ENCODE measurements around the gene PRKCB. TPM values are rescaled to one million over a fixed set of nuclear protein-coding genes. Genes with fewer than 3 reads are reported as not detected.

The PRKCB gene
- total and polyA plus RNA-seq, 2 experiments from 2014 or later = 3.7 to 16.4 TPM

DNA sequence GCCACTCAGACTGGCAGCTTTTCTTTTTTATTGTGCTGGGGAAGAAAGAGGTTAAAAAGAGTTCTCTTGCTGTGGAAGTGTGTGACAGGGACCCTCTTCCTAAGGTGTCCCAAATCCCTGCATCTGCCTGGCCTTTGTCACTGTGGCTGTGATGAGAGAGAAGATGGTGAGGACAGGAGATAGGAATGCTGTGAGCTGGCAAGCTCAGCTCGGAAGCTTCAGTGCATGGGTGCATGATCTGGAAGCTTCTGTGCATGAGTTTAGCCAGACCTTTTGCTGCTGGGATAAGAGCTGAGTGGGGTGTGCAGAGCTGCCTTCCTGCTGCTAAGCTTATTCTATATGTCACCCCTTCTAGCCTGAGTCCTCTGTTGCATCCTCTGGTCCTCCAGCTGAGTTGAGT, 317.0 kb downstream of the PRKCB start:
- H3K27me3 Mint-ChIP-seq (ENCODE audit: insufficient read depth, low read depth, poor library complexity) = peaks cover 4% of the 10 kb centered on the region
- Histone ChIP-seq H3K4me1 (ENCODE audit: insufficient read depth) (peaks cover 6% of the 10 kb centered on the region), H3K9me2 (ENCODE audit: insufficient read depth) (peaks cover 16% of the 10 kb centered on the region; the same call in 1 of the 2 replicates), H3K4me3 (no peak overlapping the region), H3K27me3 (ENCODE audit: insufficient read depth) (no peaks in the 10 kb centered on the region), H3K79me2 (replicated peaks; ENCODE audit: insufficient read depth) (no peaks in the 10 kb centered on the region), H4K20me1 (replicated peaks; ENCODE audit: insufficient read depth) (no peaks in the 10 kb centered on the region), H3K4me2 (no peak overlapping the region), H3K27ac (ENCODE audit: low read depth) (no peak overlapping the region), H3F3A (replicated peaks; ENCODE audit: low read depth) (no peaks in the 10 kb centered on the region), H2AFZ (no peak overlapping the region), H3K36me3 (ENCODE audit: insufficient read depth) (no peaks in the 10 kb centered on the region)
- no peaks in the 10 kb centered on the region; the same call in 2 of the 3 replicates for H3K36me3 Mint-ChIP-seq (ENCODE audit: low read depth)
- H3K4me1 Mint-ChIP-seq = peaks cover 14% of the 10 kb centered on the region
- ATAC-seq (no peak), DNase-seq (ENCODE audit: low spot score) (no peak)
- no peak overlapping the region; the same call in 1 of the 2 replicates for H3K27ac Mint-ChIP-seq
- H3K4me3 Mint-ChIP-seq = no peak overlapping the region
- H3K9me3 Mint-ChIP-seq = no peaks in the 10 kb centered on the region
- no peak for TF ChIP-seq EZH2 (IDR thresholded peaks at IDR 0.05; ENCODE audit: low read depth, unreplicated experiment)
- TF ChIP-seq EZH2phosphoT487 (IDR thresholded peaks at IDR 0.05; ENCODE audit: unreplicated experiment) = no peak
- no peak for TF ChIP-seq NANOG (IDR thresholded peaks at IDR 0.05; ENCODE audit: borderline replicate concordance)
- TF ChIP-seq, protein P1, sequence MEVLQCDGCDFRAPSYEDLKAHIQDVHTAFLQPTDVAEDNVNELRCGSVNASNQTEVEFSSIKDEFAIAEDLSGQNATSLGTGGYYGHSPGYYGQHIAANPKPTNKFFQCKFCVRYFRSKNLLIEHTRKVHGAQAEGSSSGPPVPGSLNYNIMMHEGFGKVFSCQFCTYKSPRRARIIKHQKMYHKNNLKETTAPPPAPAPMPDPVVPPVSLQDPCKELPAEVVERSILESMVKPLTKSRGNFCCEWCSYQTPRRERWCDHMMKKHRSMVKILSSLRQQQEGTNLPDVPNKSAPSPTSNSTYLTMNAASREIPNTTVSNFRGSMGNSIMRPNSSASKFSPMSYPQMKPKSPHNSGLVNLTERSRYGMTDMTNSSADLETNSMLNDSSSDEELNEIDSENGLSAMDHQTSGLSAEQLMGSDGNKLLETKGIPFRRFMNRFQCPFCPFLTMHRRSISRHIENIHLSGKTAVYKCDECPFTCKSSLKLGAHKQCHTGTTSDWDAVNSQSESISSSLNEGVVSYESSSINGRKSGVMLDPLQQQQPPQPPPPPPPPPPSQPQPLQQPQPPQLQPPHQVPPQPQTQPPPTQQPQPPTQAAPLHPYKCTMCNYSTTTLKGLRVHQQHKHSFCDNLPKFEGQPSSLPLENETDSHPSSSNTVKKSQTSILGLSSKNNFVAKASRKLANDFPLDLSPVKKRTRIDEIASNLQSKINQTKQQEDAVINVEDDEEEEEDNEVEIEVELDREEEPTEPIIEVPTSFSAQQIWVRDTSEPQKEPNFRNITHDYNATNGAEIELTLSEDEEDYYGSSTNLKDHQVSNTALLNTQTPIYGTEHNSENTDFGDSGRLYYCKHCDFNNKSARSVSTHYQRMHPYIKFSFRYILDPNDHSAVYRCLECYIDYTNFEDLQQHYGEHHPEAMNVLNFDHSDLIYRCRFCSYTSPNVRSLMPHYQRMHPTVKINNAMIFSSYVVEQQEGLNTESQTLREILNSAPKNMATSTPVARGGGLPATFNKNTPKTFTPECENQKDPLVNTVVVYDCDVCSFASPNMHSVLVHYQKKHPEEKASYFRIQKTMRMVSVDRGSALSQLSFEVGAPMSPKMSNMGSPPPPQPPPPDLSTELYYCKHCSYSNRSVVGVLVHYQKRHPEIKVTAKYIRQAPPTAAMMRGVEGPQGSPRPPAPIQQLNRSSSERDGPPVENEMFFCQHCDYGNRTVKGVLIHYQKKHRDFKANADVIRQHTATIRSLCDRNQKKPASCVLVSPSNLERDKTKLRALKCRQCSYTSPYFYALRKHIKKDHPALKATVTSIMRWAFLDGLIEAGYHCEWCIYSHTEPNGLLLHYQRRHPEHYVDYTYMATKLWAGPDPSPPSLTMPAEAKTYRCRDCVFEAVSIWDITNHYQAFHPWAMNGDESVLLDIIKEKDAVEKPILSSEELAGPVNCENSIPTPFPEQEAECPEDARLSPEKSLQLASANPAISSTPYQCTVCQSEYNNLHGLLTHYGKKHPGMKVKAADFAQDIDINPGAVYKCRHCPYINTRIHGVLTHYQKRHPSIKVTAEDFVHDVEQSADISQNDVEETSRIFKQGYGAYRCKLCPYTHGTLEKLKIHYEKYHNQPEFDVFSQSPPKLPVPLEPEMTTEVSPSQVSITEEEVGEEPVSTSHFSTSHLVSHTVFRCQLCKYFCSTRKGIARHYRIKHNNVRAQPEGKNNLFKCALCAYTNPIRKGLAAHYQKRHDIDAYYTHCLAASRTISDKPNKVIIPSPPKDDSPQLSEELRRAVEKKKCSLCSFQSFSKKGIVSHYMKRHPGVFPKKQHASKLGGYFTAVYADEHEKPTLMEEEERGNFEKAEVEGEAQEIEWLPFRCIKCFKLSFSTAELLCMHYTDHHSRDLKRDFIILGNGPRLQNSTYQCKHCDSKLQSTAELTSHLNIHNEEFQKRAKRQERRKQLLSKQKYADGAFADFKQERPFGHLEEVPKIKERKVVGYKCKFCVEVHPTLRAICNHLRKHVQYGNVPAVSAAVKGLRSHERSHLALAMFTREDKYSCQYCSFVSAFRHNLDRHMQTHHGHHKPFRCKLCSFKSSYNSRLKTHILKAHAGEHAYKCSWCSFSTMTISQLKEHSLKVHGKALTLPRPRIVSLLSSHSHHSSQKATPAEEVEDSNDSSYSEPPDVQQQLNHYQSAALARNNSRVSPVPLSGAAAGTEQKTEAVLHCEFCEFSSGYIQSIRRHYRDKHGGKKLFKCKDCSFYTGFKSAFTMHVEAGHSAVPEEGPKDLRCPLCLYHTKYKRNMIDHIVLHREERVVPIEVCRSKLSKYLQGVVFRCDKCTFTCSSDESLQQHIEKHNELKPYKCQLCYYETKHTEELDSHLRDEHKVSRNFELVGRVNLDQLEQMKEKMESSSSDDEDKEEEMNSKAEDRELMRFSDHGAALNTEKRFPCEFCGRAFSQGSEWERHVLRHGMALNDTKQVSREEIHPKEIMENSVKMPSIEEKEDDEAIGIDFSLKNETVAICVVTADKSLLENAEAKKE (CRISPR knock-in tag; IDR thresholded peaks at IDR 0.05) = no peak
- no peak for TF ChIP-seq CREB1 (CRISPR knock-in tag; IDR thresholded peaks at IDR 0.05; ENCODE audit: low read depth)
- no peak for TF ChIP-seq POLR2AphosphoS5 (IDR thresholded peaks at IDR 0.05; ENCODE audit: low read depth)
- no peak for TF ChIP-seq ZNF331 (CRISPR knock-in tag; IDR thresholded peaks at IDR 0.05; ENCODE audit: low read depth)
- TF ChIP-seq, protein P2, sequence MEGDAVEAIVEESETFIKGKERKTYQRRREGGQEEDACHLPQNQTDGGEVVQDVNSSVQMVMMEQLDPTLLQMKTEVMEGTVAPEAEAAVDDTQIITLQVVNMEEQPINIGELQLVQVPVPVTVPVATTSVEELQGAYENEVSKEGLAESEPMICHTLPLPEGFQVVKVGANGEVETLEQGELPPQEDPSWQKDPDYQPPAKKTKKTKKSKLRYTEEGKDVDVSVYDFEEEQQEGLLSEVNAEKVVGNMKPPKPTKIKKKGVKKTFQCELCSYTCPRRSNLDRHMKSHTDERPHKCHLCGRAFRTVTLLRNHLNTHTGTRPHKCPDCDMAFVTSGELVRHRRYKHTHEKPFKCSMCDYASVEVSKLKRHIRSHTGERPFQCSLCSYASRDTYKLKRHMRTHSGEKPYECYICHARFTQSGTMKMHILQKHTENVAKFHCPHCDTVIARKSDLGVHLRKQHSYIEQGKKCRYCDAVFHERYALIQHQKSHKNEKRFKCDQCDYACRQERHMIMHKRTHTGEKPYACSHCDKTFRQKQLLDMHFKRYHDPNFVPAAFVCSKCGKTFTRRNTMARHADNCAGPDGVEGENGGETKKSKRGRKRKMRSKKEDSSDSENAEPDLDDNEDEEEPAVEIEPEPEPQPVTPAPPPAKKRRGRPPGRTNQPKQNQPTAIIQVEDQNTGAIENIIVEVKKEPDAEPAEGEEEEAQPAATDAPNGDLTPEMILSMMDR (conservative IDR thresholded peaks at IDR 0.05; ENCODE audit: low read depth in 2 of 2) = no peak
